GM21447 (cell line): ENCODE measurements around the gene PDZD2.
A peak's percentile ranks its signal among the peaks of the same experiment; 100 is the strongest.
"Not testable (repeated sequence)": the region's sequence is repeated elsewhere in the genome, so short reads cannot be mapped to it uniquely, and the experiment has no call there.

Source experiments
- ATAC-seq: cut with Tn5 transposase; IDR thresholded peaks from one replicate; pipeline ENCODE4 v1.9.1; 2021; ENCODE audit not compliant: unreplicated experiment

Gene PDZD2

DNA sequence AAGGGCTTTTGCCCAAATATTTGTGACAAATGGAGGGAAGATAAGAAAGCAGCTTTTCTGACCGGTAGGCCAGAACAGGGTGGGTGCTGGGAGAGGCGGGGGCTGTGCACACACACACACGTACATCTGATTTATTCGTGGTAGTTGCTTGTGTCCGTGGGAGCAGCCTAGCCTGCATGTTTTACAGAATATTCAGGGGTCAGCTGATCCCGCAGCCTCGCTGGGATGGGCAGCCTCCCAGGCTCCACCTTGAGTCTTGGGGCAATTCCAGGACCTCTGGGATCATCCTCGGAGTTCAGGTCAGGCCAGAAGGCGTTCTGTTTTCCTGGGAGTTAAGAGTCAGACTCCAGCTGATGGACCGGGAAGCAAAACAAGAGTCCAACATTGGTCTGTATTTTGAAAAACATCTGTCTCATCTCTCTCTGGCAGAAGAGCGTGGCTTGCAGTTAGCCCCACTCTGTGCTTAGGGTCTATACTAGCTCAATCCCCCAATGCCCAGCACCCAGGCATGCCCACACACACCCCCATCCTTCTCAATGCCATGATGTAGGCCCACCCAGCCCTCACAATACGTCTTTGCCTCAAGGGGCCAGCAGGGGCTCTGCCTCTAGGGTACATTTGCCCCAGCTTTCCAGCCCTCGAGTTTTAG is 324.6 kb downstream of the PDZD2 start:
- ATAC-seq, result no peak

DNA sequence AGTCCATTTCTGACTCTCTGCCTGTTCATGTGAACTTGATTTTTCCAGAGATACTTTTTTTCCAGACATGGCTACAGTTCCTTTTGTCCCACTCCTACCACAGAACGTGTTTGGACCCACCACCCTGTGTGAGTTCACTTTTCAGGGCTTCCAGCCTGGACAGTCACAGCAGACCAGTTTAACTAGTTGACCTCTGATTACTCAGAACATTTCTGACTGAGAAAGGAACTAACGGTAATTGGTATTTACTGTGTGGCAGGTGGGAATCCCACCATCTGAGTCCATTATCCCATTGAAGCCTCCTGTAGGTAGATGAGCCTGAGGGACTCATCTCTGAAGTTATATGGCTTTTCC is 325.1 kb downstream of the PDZD2 start:
- ATAC-seq, result no peak

DNA sequence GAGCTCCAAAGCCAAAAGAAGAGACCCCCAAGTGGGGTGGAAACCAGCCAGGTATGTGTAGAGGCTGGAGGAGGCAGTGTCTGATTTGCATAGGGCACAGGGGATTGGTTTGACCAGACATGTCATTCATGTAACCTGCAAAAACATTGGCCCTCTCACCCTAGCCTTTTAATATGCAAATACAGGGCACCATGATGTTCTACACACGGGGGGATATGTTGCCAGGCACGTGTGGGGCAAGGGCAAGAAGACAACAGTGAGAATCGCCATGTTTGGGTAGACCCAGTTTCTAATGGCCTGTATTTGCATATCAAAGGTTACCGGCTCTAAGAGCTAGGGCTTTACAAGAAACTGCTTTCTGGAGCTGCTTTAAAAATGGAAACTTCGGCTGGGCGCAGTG is 326.3 kb downstream of the PDZD2 start:
- ATAC-seq, result no peak

DNA sequence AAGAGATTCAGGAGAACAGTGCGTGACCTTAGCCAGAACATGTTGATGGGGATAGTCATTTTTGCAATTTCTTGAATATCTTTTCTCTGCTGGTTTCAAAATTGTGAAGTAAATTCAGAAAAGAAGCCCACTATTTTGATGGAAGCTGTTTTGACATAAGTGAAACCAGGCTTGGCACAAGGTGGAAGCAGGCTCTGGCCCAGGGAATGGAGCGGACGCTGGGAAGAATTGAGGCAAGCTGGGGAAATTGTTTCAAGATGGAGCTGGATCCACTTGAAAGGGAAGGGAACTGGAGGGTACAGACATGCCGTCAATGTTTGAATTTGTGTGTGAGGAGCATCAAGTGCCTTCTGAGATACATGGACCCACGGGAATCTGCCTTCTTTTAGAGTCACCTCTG is 328.0 kb downstream of the PDZD2 start:
- no peak for ATAC-seq

DNA sequence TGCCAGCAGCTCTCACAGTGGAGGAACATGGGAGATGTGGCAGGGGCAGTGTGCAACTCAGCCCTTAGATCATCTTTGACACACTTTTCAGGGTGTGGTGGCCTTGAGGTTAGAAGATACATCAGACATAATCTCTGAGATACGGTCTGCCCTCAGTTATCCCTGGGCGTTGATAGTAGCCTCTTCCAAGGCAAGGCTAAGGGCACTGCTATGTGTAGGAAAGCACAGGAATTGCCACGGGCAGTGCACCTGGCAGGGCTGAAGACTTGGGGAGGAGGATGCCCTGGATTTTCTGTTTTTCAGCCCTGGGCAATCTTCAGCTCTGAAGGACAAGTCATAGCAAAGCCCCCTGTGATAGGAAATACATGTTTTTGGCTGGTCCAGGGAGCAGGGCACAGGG is 328.5 kb downstream of the PDZD2 start:
- ATAC-seq, result no peak

DNA sequence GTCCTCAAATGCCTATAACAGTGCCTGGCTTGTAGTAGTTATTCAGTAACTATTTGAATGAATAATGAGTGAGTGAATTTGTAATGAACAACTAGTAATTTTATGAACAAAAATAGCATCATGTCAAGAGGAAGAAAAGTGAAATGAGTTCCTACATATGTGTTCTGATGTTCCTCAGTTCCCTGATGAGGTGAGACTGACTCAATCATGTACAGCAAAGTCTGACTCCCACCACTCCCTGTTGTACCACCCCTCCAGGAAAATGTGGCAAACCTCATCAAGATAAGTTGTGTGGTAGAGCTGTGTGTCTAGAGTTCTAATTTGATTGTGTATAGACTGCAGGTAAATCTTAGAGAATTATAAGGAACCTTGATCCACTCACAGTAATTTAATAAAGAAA is 333.6 kb downstream of the PDZD2 start:
- no peak for ATAC-seq

DNA sequence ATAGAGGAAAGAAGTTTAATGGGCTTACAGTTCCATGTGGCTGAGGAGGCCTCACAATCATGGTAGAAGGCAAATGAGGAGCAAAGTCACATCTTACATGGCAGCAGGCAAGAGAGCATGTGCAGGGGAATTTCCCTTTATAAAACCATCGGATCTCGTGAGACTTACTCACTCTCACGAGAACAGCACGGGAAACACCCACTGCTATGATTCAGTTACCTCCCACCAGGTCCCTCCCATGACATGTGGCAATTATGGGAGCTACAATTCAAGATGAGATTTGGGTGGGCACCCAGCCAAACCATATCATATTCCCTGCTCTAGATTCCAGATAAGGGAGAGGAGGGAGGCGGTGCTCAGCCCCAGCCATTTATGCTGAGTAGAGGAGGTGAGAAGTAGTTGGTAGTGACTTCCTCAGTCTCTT is 336.3 kb downstream of the PDZD2 start:
- ATAC-seq, result not testable (repeated sequence)

DNA sequence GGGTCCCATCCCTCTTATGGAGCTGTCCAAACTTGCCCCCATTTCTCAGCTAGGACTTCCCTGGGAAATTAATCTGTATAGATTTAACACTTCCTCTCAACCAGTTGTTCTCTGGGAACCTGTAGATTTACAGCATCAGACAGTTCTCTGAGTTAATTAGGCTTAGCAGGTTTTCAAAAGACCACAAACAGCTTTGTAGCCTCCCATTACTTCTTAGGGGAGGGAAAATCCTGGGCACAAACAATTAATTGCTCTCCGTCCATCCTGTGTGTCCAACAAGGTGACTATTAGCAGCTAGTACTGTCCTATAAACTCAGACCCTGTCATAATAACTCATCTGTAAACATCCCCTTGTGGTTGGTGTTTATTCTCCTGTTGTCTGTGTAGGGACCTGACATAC is 337.2 kb downstream of the PDZD2 start:
- no peak for ATAC-seq

DNA sequence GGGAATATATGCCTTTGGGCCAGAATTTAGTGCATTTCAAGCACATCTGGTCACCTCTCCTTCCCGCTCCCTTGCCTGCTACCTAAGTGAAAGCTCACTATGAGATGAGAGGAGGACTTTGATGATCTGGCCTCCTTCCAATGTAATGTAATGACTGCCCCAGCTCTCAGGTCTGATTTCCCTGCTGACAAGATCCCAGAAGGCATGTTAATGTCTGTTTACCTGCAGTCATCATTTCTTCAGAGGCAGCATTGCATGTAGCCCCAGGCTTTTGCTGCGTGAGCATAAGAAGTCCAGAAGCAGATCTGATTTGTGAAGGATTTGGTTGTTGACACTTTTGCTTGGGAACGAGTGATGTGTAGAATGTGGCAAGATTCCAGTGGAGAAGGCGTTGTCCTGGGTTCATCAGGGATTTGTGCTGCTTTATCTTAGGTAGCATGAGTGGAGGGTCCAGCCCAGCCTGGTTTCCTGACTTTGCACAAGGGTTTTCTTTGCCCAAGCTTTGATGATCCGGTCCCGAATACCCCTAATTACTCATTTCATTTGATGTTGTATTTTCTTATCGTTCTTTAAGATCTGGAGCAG is 342.5 kb downstream of the PDZD2 start:
- no peak for ATAC-seq

DNA sequence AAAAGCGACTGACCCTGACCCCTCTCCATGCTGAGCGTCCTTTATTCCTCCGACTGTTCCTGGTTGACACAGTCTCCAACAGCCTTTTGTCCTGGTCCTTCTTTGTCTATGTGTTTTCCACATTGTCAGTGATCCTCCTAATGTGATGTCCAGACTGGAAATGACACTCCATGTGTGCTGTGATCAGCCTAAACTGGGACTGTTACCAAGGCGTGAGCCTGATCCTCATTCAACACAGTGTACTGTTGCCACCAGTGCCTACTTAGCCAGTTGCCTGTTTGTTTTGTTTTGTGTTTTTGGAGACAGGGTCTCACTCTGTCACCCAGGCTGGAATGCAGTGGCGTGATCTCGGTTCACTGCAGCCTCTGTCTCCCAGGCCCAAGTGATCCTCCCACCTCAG is 343.1 kb downstream of the PDZD2 start:
- ATAC-seq, result no peak

DNA sequence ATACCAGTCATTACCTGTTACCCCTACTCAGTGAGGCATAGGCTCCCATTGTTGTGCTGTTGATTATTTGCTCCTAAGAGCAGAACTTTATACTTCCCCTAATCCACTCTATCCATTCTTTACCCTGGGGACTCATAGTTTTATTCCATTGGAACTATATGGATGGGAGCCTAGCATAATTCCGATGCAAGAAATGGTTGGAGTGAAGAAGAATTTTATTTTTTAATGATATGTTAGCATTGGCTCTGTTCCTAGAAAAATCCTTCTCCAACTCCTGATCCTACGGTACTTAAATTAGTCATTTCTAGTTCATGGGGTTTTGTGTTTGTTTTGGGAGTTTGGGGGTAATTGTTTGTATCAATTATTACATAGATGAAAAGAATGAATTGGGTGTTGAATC is 343.7 kb downstream of the PDZD2 start:
- ATAC-seq, result no peak

DNA sequence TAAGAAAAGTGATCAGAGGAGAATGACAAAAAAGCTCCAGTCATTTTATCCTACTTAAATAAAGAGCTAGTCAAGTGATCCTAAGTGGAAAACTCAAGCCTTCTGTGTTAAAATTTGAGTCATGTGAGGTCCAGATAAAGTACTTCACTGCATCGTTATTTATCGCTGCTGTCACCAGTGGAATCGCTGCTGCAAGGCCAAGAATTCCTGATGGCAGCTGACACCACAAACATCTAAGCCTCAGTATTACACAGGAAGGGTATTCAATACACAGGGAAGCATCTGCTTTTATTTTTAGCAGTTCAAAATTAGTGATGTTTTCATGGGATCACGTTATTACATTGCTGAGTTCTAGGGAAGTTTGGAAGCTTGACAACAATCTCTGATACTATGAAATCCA is 344.9 kb downstream of the PDZD2 start:
- no peak for ATAC-seq

DNA sequence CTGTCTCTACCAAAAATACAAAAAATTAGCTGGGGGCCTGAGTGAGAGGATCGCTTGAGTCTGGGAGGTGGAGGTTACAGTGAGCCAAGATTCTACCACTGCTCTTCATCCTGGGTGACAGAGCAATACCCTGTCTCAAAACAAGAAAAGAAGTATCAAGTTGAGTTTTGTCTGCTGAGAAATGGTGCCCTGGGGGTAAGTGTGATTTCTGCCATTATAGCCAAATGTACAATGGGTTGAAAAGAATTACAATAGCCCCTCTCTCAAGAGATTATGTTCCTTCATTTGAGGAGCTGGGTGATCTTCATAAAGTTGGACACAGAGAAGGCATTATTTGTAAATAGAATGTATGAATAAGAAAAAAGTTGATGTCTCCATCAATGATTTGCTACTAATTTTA is 345.8 kb downstream of the PDZD2 start:
- no peak for ATAC-seq

DNA sequence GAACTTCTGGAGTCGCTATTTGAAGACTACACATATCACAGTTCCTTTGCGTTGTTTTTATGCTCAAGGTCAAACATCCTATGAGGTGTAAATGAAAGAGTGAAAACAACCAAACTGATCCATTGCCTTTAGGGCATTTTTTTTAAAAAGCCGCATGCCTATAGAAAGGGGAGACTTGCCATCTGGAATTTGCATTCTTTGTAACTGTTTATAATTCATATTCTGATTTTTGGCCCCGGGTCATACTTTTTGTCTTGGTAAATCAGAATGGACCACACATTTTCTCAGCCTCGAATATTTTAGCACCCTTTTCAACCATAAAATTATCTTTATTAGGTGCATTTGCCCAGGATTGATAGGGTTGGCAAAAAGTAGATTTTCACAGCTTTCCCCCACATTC is 347.2 kb downstream of the PDZD2 start:
- no peak for ATAC-seq

DNA sequence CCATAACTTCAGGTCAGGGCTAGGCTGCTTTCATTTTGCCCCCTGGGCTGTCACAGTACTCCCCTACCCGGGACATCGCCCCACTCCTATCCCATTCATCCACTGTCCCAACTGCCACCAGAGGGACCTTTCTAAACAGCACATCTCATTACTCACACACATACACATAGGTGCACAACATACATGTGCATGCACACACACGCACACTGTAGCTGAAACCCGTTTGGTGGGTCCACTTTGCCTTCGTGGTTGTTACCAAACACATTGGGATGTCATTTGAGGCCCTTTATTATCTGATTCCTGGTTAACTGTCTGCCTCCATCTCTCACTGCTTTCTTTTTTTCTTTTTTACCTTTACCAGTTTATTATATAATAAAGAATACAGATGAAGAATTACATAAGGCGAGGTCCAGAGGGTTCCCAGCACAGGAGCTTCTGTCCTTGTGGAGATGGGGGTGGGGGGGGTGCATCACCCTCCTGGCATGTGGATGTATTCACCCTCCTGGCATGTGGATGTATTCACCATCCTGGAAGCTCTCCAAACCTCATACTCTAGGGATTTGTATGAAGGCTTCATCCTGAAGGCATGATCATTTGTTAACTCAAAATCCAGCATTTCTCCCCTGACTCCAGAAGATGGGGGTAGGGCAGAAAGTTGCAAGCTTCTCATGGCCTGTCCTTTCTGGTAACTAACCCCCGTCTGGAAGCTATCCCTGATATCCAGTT is 349.2 kb downstream of the PDZD2 start:
- no peak for ATAC-seq

DNA sequence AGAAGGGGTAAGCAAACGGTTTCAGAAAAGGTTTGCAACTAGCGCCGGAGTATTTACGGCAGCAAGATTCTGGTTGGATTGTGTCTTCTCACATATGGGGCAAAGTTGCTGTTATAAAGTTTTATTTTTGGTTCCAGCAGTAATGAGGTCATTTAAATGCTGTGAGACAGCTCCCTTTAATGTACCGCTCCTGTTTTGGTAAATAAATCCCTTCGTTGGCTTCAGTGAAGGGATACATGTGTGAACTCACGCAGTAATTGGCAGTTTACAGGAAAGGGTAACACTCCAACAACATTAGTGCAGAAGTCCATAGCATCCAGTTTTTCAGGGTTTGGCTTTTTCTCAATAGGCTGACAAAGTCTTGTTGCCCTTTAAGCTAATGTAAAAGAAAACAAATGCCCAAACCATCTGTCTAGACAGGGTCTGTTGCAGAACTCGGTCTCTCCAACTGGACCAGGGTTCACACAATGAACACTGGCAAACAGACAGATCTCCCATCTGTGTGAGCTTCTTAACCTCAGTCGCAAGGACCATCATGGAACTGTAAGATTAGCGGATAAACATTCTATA is 351.2 kb downstream of the PDZD2 start:
- ATAC-seq, result no peak

DNA sequence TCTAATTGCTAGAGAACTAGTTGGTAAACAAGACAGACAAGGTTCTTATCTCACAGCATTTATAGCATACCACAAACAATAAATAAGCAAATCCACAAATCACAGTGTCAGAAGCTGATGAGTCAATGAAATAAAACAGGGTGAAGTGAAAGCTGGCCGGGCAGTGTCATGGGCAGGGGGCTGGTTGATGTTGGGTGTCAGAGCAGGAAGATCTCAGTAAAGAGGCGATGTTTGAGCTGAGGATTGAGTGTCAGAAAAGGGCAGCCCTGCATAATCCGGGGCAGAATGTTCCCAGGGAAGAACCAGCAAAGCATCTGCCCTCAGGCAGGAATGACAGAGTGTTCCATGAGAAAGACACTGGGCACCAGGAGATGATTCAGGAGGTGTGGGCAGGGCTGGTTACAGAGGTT is 351.8 kb downstream of the PDZD2 start:
- ATAC-seq, result no peak

DNA sequence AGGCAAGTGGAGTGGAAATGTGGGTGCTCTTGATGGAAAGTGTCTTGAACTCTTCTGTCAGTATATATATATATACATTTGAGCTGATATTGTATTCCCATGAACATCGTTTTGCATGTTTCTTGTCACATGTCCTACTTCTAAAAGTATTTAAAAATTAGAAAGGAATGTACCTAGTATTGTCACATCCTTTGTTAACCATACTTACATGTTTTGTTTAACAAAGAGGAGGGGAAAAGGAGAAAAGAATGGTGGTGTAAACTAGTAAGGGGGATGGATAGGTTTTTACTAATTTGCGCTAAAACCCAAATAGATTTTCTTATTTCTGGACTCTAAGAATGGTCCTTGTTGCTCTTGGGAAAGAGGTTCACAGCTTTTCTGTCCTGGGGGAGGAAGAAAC is 353.4 kb downstream of the PDZD2 start:
- no peak for ATAC-seq

DNA sequence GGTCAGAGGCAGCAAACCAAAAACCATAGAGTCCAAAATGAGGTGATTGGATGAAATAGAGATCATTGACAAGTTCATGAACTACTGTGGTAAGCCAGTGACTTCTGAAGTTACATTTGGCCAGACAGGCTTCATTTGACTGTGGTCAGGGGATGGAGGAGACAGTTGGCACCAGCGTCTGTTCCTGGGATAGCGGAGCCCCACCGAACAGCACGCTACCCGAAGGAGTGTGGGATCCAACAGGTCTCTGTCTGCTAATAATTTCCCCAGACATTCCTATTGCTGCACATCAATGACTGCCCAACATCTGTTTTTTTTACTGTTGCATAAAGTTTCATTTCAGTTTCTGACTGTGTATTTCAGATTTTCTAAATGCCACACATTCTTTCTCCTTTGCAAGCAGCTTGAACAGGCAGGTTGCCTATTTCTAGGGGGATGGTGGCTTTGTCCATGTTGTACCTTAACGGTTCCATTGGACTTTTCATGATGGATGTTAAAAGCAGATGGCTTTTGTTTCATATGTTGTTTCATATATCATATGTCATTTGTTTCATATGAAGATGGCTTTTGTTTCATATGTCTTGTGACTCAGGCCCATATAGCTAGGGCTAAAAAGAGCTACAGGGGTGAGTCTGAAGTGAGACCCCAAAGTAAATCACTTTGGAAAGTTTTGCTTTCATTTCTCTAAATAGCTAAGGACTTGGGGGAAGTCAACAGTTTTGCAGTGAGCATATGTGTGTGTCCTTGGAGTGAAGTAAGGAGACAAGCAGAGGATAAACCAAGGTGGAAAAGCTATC is 354.4 kb downstream of the PDZD2 start:
- ATAC-seq, result peak; percentile 34

DNA sequence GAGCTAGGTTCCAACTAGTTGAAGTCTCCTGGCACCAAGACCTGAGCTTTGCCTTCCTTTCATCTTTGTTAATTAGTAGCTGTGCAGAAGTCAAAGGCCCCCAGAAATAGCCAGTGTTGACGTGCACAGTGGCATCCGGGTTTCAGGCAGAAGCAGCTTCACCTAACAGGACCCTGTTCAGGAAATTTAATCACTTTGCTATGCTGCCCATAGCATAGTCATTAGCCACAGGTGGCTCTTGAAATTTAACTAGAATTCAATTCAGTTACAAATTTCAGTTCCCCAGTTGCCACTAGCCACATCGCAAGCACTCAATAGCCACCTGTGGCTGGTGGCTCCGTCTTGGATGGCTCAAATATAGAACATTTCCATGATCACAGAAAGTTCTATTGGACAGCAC is 356.1 kb downstream of the PDZD2 start:
- peak; percentile 90 for ATAC-seq

DNA sequence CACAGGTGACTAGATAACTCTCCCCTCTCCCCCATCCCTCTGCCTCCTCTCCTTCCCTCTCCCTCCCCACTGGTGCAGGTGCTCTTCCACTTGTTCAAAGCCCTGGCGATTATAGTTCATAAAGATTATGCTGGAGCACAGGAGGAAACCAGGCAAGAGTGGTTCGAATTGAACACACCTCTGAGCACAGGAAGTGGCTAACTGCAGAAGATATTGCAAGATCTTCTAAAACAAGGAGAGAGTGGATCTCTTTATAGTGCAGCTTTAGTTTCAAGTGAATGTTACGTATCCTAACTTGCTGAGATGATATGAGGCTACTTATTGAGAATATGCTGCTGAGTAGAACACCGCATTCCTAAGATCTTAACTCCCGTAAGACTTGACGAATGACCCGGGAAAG is 356.8 kb downstream of the PDZD2 start:
- ATAC-seq, result no peak

DNA sequence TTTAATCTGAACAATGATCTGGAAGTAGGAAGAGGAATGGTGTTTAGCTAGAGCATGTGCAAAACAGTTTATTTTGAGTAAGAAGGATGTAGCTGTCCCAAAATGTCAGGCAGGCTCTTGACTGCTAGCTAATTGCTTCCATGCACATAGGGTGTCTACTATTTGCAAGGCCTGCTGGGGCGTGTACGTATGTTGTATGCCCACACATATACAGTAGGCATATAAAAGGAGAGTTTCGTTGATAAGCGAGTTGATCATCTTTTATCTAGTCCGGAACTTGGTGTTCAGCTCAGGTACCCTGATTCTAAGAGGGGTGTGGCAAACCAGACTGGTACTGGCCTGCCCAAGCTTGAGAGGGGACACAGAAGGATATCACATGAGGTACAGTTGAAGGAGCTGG is 358.0 kb downstream of the PDZD2 start:
- no peak for ATAC-seq
